Inflammatory macrophage treated with lipopolysaccharide for 1 hour (primary cell): Measurements from ENCODE around the gene SOD2.
"Not testable (repeated sequence)": the region's sequence is repeated elsewhere in the genome, so short reads cannot be mapped to it uniquely, and the experiment has no call there.

Source experiments
- DNase-seq, 2 donors: peaks; one replicate each; pipeline ENCODE4 v3.0.0-alpha.2; 2020 to 2022

The SOD2 gene

GRCh38 chr6:159715605-159716004, 22.6 kb upstream of the SOD2 start:
- DNase-seq: no peak

- peak; percentile 39 to 42 for DNase-seq
Observed at GRCh38 chr6:159715166-159715565, 22.1 kb upstream of the SOD2 start.

- no peak for DNase-seq
Observed at GRCh38 chr6:159714404-159714803, 21.4 kb upstream of the SOD2 start.

GRCh38 chr6:159713984-159714383, 20.9 kb upstream of the SOD2 start:
- DNase-seq: no peak

GRCh38 chr6:159712389-159712788, 19.3 kb upstream of the SOD2 start:
- DNase-seq: not testable (repeated sequence)

- DNase-seq: not testable (repeated sequence)
Observed at GRCh38 chr6:159710603-159711002, 17.6 kb upstream of the SOD2 start.

- DNase-seq: peak; percentile 98 to 99
Observed at GRCh38 chr6:159701413-159701999, 8.5 kb upstream of the SOD2 start.

- no peak for DNase-seq
Observed at GRCh38 chr6:159700970-159701369, 7.9 kb upstream of the SOD2 start.

GRCh38 chr6:159695984-159696383, 2.9 kb upstream of the SOD2 start:
- DNase-seq: peak in 1 of 2 donors; percentile 2

- peak; percentile 89 to 92 for DNase-seq
Observed at GRCh38 chr6:159693894-159694545, 979 bp upstream of the SOD2 start.

GRCh38 chr6:159692303-159693127, 526 bp downstream of the SOD2 start:
- no peak for DNase-seq

- peak in 1 of 2 donors; percentile 59 for DNase-seq
Observed at GRCh38 chr6:159691963-159692287, 1.1 kb downstream of the SOD2 start.

GRCh38 chr6:159691133-159691962, 1.7 kb downstream of the SOD2 start:
- peak; percentile 96 to 97 for DNase-seq

GRCh38 chr6:159690135-159690534, 2.9 kb downstream of the SOD2 start:
- DNase-seq: peak in 1 of 2 donors; percentile 48

GRCh38 chr6:159689001-159689400, 4.0 kb downstream of the SOD2 start:
- peak in 1 of 2 donors; percentile 63 for DNase-seq

- peak in 1 of 2 donors; percentile 53 for DNase-seq
Observed at GRCh38 chr6:159688266-159688905, 4.7 kb downstream of the SOD2 start.

GRCh38 chr6:159687341-159687740, 5.7 kb downstream of the SOD2 start:
- peak in 1 of 2 donors; percentile 42 for DNase-seq

GRCh38 chr6:159686703-159687102, 6.3 kb downstream of the SOD2 start:
- peak in 1 of 2 donors; percentile 43 for DNase-seq

GRCh38 chr6:159686040-159686439, 7.0 kb downstream of the SOD2 start:
- no peak for DNase-seq

- no peak for DNase-seq
Observed at GRCh38 chr6:159684013-159684304, 9.1 kb downstream of the SOD2 start.

GRCh38 chr6:159682810-159683209, 10.2 kb downstream of the SOD2 start:
- DNase-seq: peak in 1 of 2 donors; percentile 51

GRCh38 chr6:159682295-159682694, 10.7 kb downstream of the SOD2 start:
- peak in 1 of 2 donors; percentile 46 for DNase-seq
